Activated effector memory CD4-positive, alpha-beta T cell treated with anti-CD3 and anti-CD28 coated beads, Interleukin-2, amount 50 U/mL, for 16 hours (primary cell): Measurements from ENCODE around the gene SPSB1.

Experiments
- DNase-seq: peaks from one replicate; pipeline ENCODE4 v3.0.0-alpha.2; 2020

The SPSB1 gene

DNA sequence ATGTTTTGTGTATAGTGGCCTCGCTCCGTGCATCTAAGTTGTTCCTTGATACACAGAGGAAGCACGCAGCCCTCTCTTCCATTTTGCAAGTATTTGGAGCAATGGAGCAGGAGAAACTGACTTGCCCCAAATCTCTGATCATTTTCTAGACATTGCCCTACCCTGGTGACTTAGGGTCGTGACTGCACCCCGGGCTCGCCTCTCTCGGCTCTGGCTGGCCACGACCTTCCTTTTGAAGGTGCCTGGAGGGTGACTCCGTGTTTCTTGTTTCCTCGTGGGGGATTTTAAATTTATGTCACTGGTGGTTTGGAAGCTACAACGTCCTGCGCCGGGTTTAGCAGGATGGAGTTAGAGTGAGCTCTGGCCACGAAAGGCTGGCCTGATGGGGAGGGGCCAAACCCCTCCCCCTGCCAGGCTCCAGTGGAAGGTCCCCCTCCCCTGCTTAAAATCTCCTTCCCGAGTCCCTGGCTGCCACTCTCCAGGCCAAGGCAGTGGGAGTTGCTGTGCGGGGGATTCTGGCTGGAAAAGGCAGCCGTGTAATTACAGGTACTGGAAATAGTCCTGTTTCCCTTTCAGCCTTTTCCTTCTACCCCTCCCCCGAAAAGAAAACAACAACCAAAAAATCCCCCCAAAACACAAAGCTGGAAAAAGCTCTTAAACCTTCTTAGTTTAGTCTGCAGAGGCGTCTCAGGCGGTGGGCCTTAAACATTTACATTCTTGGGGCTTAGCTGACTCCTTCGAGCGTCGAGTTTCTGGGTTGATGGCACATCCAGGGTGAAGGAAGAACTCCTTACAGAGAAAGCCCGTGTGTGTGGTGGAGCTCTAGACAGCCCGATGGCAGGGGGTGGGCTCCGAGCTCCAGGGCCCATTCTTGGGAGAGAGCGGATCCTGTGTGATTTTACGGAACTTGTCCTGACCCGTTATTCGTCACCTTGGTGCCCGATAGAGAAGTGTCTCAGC lies 28.1 kb downstream of the SPSB1 start:
- DNase-seq = no peak

DNA sequence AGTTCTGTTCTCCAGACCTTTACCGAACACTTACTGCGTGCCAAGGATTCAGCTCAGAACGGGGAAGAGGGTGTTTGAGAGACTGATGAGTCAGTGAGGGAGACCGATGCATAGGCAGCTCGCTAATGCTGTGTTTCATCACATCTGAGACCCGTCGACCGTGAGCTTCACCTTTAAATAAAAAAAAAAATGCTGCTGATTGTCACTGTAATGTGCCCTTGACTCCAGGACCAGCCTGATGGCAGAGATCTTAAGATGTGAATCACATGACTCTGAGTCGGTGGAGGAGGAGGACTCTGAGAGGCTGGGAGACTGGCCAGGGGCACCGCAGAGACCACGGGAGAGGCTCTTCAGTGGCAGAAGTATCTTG lies 28.8 kb downstream of the SPSB1 start:
- DNase-seq = no peak

- DNase-seq = no peak
Observed at GRCh38 chr1:9321986-9322660, 29.4 kb downstream of the SPSB1 start.

DNA sequence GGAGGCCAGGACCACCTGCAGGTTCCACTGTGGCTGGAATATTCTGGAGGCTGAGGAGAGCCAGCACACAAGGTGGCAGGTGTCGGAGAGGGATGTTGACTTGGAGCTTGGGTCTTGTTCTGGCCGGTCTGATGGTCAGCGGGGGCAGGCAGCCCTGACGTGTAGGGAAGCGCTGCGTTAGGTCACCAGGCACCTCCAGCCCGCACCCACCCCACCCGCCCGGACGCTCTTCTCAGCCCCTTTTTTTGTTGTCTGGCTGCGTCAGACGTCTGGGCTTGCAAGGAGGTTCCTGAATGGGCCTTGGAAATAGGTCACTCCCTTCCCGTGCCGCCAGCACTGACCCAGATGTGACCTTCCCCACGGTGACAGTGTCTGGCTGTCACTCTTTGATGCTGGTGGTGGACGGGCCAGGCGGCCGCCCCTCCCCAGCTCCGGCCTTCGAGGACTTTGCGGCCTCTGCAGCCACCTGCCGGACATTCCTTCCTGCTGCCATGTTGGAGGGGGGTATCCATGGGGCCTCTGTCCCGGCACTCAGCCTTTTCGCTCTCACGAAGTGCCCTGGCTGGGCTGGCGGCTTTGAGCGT lies 30.1 kb downstream of the SPSB1 start:
- DNase-seq = no peak

DNA sequence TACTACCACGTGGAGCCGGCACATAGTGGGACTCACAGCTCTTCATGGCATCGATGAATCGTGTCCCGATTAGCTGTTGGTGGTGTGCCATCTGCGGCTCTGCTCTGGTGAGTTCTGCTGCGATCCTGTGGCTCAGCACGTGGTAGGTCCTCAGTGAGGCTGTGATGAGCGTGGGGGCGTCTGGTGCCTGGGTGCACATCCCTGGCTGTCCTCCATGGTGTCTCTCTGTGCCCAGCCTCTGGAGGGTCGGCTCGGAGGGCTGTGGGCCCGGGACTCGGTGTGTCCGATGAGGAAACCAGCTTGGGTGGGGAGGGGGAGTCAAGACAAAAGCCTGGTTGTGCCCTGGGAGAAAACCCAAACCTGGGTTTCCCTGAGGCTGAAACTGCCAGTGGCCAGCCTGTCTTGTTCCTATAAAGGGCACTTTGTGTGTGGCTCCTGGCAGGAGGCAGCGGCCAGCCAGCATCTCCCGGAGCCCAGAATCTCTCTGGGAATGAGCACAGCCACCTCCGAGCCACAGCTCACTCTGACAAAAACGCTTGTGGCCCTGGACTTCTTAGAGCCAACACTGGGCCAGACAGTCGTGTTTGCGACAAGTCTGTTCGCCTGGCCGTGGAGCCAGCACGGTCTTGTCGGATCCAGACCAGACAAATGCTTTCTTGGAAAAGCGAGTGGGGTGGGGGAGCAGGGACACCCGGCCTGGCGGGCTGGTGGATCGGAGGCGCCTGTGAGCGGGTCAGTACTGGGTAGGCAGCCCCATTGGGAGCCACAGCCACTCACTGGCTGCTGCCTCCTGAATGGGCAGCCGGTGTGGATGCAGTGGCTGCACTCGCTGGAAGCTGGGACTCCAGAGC lies 31.8 kb downstream of the SPSB1 start:
- DNase-seq = no peak

GRCh38 chr1:9326596-9326995 lies 33.9 kb downstream of the SPSB1 start:
- DNase-seq = no peak

DNA sequence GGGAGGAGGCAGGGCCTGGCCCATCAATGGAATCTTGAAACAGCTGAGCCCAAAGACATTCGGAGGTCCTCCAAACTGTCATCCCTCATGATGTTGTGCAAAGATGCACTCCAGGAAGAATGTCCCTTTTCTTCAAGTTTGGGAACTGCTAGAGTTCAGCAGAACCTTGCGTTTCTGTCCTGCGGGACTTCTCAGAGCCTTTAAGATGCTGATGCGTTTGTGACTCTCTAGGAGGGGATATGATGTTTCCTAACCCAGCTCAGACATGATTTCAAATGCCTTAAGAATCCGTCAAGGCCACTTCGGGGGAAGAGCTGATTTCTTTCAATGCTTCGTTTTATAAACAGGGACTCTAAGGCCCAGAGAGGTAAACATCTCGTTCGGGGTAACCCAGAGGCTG lies 35.5 kb downstream of the SPSB1 start:
- no peak for DNase-seq

DNA sequence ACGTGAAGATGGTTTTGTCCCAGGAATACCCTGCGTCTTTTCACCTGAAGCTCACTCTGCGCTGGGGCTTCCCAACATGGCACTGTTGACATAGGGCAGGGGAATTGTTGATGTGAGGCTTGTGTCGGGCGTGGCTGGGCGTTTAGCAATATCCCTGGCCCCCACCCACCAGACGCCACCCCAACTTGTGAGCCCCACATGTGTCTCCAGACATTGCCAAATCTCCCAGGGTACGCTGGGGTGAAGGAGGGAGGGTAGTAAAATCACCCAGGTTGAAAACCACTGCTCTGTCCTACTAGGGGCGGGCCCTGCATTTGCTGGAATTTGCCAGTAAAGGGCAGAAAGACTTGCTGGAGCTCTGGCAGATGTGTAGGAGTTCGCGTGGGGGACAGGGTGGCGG lies 36.0 kb downstream of the SPSB1 start:
- no peak for DNase-seq

DNA sequence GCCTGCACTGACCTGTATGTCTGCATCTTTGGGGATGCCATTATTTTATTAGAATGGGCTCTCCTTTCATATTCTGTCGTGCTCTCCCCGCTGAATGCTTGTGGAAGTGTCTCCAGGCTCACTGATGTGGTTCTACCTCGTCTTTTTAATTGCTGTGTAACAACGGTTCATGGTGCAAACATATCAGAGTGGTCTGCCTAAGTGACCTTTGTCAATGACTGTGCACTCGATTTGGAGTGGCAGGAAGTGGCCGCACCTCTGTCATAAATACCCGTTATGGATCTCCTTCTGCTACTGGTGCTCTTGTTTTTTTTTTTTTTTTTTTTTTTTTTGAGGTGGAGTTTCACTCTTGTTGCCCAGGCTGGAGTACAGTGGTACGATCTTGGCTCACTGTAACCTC lies 38.3 kb downstream of the SPSB1 start:
- no peak for DNase-seq

- no peak for DNase-seq
Observed at GRCh38 chr1:9331558-9332346, 39.1 kb downstream of the SPSB1 start.

- DNase-seq = no peak
Observed at GRCh38 chr1:9332513-9333143, 39.9 kb downstream of the SPSB1 start.

- no peak for DNase-seq
Observed at GRCh38 chr1:9338397-9339246, 45.9 kb downstream of the SPSB1 start.

- no peak for DNase-seq
Observed at GRCh38 chr1:9340172-9340854, 47.6 kb downstream of the SPSB1 start.

- DNase-seq = no peak
Observed at GRCh38 chr1:9340864-9341263, 48.2 kb downstream of the SPSB1 start.

- no peak for DNase-seq
Observed at GRCh38 chr1:9341301-9341845, 48.7 kb downstream of the SPSB1 start.

DNA sequence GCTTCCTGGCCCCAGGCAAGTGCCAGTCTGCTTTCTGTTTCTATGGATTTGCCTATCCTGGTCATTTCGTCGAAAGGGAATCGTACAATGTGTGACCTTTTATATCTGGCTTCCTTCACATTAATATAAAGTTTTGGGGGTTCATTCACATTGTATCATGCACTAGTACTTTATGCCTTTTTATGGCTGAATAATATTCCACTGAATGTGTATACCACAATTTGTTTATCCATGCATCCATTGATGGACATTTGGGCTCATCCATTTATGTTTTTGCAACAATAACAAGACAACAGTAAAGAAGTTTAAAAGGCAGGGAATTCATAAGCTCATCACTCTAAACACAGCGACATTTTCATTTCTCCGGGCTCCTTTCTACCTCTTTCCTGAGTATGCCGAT lies 50.6 kb downstream of the SPSB1 start:
- no peak for DNase-seq

DNA sequence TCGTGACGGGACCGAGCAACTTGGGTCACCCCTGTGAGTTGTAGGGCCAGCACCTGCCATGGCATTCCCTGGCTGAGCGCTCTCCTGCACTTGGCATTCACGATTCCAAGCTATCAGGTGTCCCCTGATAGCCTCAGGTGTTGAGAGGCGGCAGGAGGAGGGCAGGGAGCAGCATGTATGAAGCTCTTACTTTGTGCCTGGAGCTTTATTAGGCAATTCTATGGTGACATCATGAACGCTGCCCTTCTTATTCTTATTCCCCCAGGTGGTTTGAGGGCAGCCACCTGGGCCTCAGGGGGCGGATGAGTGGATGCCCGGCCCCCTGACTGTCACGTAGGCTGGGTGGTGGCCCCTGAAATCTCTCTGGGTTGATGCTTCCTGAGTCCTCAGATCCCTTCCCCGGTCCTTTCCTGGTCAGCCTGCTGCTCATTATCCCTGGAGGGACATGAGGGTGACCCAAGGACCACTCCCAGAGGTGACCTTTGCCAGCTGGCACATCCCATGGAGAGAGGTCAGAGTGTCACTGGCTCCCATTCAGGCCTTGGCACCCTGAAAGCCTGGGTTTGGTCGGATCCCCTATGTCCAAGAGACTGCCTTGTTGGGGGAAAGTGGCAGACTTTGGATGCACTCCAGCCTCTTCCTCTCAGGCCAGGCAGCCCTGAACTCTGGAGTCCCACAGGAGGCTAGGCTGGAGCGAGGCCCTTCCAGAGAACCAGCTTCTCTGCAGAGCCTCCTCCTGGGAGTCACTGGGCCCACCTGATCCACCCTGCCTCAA lies 51.9 kb downstream of the SPSB1 start:
- DNase-seq = no peak

- no peak for DNase-seq
Observed at GRCh38 chr1:9345471-9345870, 52.8 kb downstream of the SPSB1 start.

DNA sequence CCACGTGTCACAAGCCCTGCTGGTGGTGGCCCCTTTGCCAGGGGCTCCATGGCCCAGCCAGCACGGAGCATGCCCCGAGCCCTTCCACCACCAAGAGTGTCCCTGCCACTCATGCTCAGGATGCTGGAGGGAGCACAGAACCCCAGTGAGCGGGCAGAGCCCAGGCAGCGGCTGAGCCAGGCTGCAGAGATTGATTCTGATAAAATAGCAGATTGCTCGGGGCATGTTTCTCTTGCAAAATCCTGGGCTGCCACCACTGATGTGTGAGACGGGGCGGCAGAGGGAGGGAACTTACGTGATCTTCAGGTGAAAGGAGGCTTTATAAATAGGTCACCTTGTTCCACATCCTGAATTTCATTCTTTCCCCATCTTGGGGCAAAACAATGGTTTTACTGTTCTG lies 53.2 kb downstream of the SPSB1 start:
- DNase-seq = no peak
